ENCODE data around the gene COLGALT1. TPM values are rescaled to one million over a fixed set of nuclear protein-coding genes. Genes with fewer than 3 reads are reported as not detected.
"Not testable (repeated sequence)": the region's sequence is repeated elsewhere in the genome, so short reads cannot be mapped to it uniquely, and the experiment has no call there.

The COLGALT1 gene
- total and polyA plus RNA-seq, 5 donors from 2014 or later, result 17.1 to 40.6 (median 18.3) TPM

- peak overlapping the region in 1 of 4 donors; percentile 34 for H3K4me3 Mint-ChIP-seq
- peak overlapping the region in 1 of 3 donors; percentile 70 for H3K27ac Mint-ChIP-seq
- peaks cover 6% of the 10 kb centered on the region for H3K27me3 Mint-ChIP-seq
- no peaks in the 10 kb centered on the region for H3K9me3 ChIP-seq (ENCODE audit: control insufficient read depth in 2 of 2, low read length in 2 of 2)
- H3K27me3 ChIP-seq (ENCODE audit: control insufficient read depth, insufficient read depth, low read length), result no peaks in the 10 kb centered on the region
- no peaks in the 10 kb centered on the region for H3K36me3 Mint-ChIP-seq
- H3K9me3 Mint-ChIP-seq, result peaks cover 0 to 3% (median 0%) of the 10 kb centered on the region in 7 donors
- peaks cover 13% of the 10 kb centered on the region for H3K4me1 ChIP-seq (ENCODE audit: control insufficient read depth, insufficient read depth, low read length, poor library complexity, severe bottlenecking)
- no peak for ATAC-seq (ENCODE audit: low read depth in 2 of 2)
- no peak overlapping the region for H3K27ac ChIP-seq (ENCODE audit: insufficient read depth, low read length, poor library complexity, severe bottlenecking)
- H3K4me3 ChIP-seq (ENCODE audit: low read depth, low read length), result no peak overlapping the region
- H3K4me1 Mint-ChIP-seq, result peaks cover 5 to 18% (median 7%) of the 10 kb centered on the region in 4 donors
- no peak for DNase-seq
- no peaks in the 10 kb centered on the region for H3K36me3 ChIP-seq (ENCODE audit: control insufficient read depth, insufficient read depth, low read length)
These were observed 12.5 kb upstream of the COLGALT1 start for GRCh38 chr19:17542793-17543582.

GRCh38 chr19:17543986-17544385 lies 11.5 kb upstream of the COLGALT1 start:
- Histone ChIP-seq H3K36me3 (ENCODE audit: control insufficient read depth, insufficient read depth, low read length) (no peaks in the 10 kb centered on the region), H3K4me1 (ENCODE audit: control insufficient read depth, insufficient read depth, low read length, poor library complexity, severe bottlenecking) (peaks cover 6% of the 10 kb centered on the region), H3K9me3 (ENCODE audit: control insufficient read depth in 2 of 2, low read length in 2 of 2) (no peaks in the 10 kb centered on the region), H3K27ac (ENCODE audit: insufficient read depth, low read length, poor library complexity, severe bottlenecking) (no peak overlapping the region), H3K27me3 (ENCODE audit: control insufficient read depth, insufficient read depth, low read length) (no peaks in the 10 kb centered on the region), H3K4me3 (ENCODE audit: low read depth, low read length) (no peak overlapping the region)
- ATAC-seq (ENCODE audit: low read depth in 2 of 2) (no peak), DNase-seq (no peak)
- peaks cover 0 to 3% (median 0%) of the 10 kb centered on the region in 7 donors for H3K9me3 Mint-ChIP-seq
- H3K27me3 Mint-ChIP-seq, result peaks cover 6% of the 10 kb centered on the region
- no peak overlapping the region for H3K27ac Mint-ChIP-seq
- H3K4me3 Mint-ChIP-seq, result no peak overlapping the region
- peaks cover 2 to 8% (median 7%) of the 10 kb centered on the region in 4 donors for H3K4me1 Mint-ChIP-seq
- H3K36me3 Mint-ChIP-seq, result no peaks in the 10 kb centered on the region

GRCh38 chr19:17544418-17544817 lies 11.0 kb upstream of the COLGALT1 start:
- ATAC-seq (ENCODE audit: low read depth in 2 of 2), result no peak
- no peaks in the 10 kb centered on the region for H3K36me3 ChIP-seq (ENCODE audit: control insufficient read depth, insufficient read depth, low read length)
- no peak for DNase-seq
- H3K4me1 ChIP-seq (ENCODE audit: control insufficient read depth, insufficient read depth, low read length, poor library complexity, severe bottlenecking), result peaks cover 1% of the 10 kb centered on the region
- H3K4me3 ChIP-seq (ENCODE audit: low read depth, low read length), result no peak overlapping the region
- Mint-ChIP-seq H3K4me3 (peak overlapping the region in 1 of 4 donors; percentile 48), H3K27ac (no peak overlapping the region), H3K36me3 (no peaks in the 10 kb centered on the region), H3K27me3 (peaks cover 4% of the 10 kb centered on the region), H3K9me3 (peaks cover 0 to 3% (median 0%) of the 10 kb centered on the region in 7 donors), H3K4me1 (peaks cover 2 to 9% (median 6%) of the 10 kb centered on the region in 4 donors)
- no peaks in the 10 kb centered on the region for H3K9me3 ChIP-seq (ENCODE audit: control insufficient read depth in 2 of 2, low read length in 2 of 2)
- no peak overlapping the region for H3K27ac ChIP-seq (ENCODE audit: insufficient read depth, low read length, poor library complexity, severe bottlenecking)
- H3K27me3 ChIP-seq (ENCODE audit: control insufficient read depth, insufficient read depth, low read length), result no peaks in the 10 kb centered on the region

DNA sequence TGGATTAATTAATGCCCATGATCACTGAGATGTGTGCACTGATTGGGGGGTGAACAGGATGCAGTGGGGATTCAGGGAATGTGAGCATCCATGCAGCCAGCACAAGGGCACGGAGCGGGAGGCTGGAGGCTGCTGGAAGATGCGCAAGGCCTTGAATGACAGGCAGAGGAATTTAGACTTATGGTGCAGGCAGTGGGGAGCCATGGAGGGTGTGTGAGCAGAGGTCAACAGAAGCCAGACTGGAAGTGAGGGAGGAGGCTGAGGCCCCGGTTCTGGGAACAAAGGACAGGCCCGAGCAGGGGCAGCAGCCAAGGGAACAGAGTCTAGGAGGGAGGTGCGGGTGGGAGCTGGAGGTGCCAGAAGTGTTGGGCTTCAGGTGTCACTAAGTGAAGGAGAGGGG lies 7.3 kb upstream of the COLGALT1 start:
- Histone ChIP-seq H3K4me1 (ENCODE audit: control insufficient read depth, insufficient read depth, low read length, poor library complexity, severe bottlenecking) (no peaks in the 10 kb centered on the region), H3K27ac (ENCODE audit: insufficient read depth, low read length, poor library complexity, severe bottlenecking) (no peak overlapping the region), H3K9me3 (ENCODE audit: control insufficient read depth in 2 of 2, low read length in 2 of 2) (no peaks in the 10 kb centered on the region), H3K27me3 (ENCODE audit: control insufficient read depth, insufficient read depth, low read length) (no peaks in the 10 kb centered on the region), H3K36me3 (ENCODE audit: control insufficient read depth, insufficient read depth, low read length) (no peaks in the 10 kb centered on the region), H3K4me3 (ENCODE audit: low read depth, low read length) (no peak overlapping the region)
- H3K9me3 Mint-ChIP-seq, result peaks cover 0 to 1% (median 0%) of the 10 kb centered on the region in 7 donors
- DNase-seq (no peak), ATAC-seq (ENCODE audit: low read depth in 2 of 2) (no peak)
- H3K36me3 Mint-ChIP-seq, result no peaks in the 10 kb centered on the region
- no peaks in the 10 kb centered on the region for H3K27me3 Mint-ChIP-seq
- peaks cover 0 to 2% (median 0%) of the 10 kb centered on the region in 4 donors for H3K4me1 Mint-ChIP-seq
- H3K4me3 Mint-ChIP-seq, result no peak overlapping the region
- no peak overlapping the region for H3K27ac Mint-ChIP-seq

- Mint-ChIP-seq H3K4me3 (no peak overlapping the region), H3K27ac (no peak overlapping the region), H3K4me1 (peaks cover 0 to 2% (median 0%) of the 10 kb centered on the region in 4 donors), H3K9me3 (peaks cover 0 to 1% (median 0%) of the 10 kb centered on the region in 7 donors), H3K27me3 (no peaks in the 10 kb centered on the region), H3K36me3 (no peaks in the 10 kb centered on the region)
- Histone ChIP-seq H3K9me3 (ENCODE audit: control insufficient read depth in 2 of 2, low read length in 2 of 2) (no peaks in the 10 kb centered on the region), H3K36me3 (ENCODE audit: control insufficient read depth, insufficient read depth, low read length) (no peaks in the 10 kb centered on the region), H3K27ac (ENCODE audit: insufficient read depth, low read length, poor library complexity, severe bottlenecking) (no peak overlapping the region), H3K4me1 (ENCODE audit: control insufficient read depth, insufficient read depth, low read length, poor library complexity, severe bottlenecking) (no peaks in the 10 kb centered on the region), H3K4me3 (ENCODE audit: low read depth, low read length) (no peak overlapping the region), H3K27me3 (ENCODE audit: control insufficient read depth, insufficient read depth, low read length) (no peaks in the 10 kb centered on the region)
- no peak for ATAC-seq (ENCODE audit: low read depth in 2 of 2)
- no peak for DNase-seq
These were observed 6.2 kb upstream of the COLGALT1 start for GRCh38 chr19:17549085-17549740.

DNA sequence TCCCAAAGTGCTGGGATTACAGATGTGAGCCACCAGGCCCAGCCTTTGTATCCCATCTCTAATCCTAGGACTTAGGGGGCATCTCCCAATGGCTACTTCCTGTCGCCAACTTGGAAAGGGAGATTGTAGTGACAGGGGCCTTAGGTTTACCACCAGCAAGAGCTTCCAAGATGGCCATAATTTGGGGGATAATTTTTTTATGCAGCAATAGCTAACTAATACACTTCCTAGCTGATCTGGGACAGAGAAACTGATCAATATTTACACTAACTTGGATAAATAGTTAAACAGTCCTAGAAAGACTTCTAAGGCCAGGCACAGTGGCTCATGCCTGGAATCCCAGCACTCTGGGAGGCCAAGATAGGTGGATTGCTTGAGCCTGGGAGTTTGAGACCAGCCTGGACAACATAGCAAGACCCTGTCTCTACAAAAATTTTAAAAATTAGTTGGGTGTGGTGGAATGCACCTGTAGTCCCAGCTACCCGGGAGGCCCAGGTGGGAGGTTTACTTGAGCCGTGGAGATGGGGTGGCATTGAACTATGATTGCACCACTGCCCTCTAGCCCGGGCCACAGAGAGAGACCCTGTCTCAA lies 5.3 kb upstream of the COLGALT1 start:
- H3K4me3 ChIP-seq (ENCODE audit: low read depth, low read length), result no peak overlapping the region
- no peaks in the 10 kb centered on the region for H3K9me3 ChIP-seq (ENCODE audit: control insufficient read depth in 2 of 2, low read length in 2 of 2)
- no peak overlapping the region for H3K27ac ChIP-seq (ENCODE audit: insufficient read depth, low read length, poor library complexity, severe bottlenecking)
- Mint-ChIP-seq H3K36me3 (no peaks in the 10 kb centered on the region), H3K4me1 (peaks cover 0 to 7% (median 3%) of the 10 kb centered on the region in 4 donors), H3K4me3 (no peak overlapping the region), H3K9me3 (peaks cover 0 to under 1% (median 0%) of the 10 kb centered on the region in 7 donors), H3K27me3 (peaks cover 3% of the 10 kb centered on the region), H3K27ac (no peak overlapping the region)
- ATAC-seq (ENCODE audit: low read depth in 2 of 2) (no peak), DNase-seq (no peak)
- no peaks in the 10 kb centered on the region for H3K27me3 ChIP-seq (ENCODE audit: control insufficient read depth, insufficient read depth, low read length)
- no peaks in the 10 kb centered on the region for H3K36me3 ChIP-seq (ENCODE audit: control insufficient read depth, insufficient read depth, low read length)
- peaks cover 5% of the 10 kb centered on the region for H3K4me1 ChIP-seq (ENCODE audit: control insufficient read depth, insufficient read depth, low read length, poor library complexity, severe bottlenecking)

GRCh38 chr19:17552735-17553134 lies 2.7 kb upstream of the COLGALT1 start:
- not testable (repeated sequence) for H3K27ac ChIP-seq (ENCODE audit: insufficient read depth, low read length, poor library complexity, severe bottlenecking); H3K36me3 ChIP-seq (ENCODE audit: control insufficient read depth, insufficient read depth, low read length); H3K27me3 ChIP-seq (ENCODE audit: control insufficient read depth, insufficient read depth, low read length); H3K36me3 Mint-ChIP-seq; H3K9me3 ChIP-seq (ENCODE audit: control insufficient read depth in 2 of 2, low read length in 2 of 2); ATAC-seq (ENCODE audit: low read depth in 2 of 2); DNase-seq; H3K4me3 Mint-ChIP-seq; H3K27me3 Mint-ChIP-seq; H3K4me3 ChIP-seq (ENCODE audit: low read depth, low read length); H3K9me3 Mint-ChIP-seq; H3K27ac Mint-ChIP-seq
- peaks cover 0 to 24% (median 8%) of the 10 kb centered on the region in 4 donors for H3K4me1 Mint-ChIP-seq
- peaks cover 19% of the 10 kb centered on the region for H3K4me1 ChIP-seq (ENCODE audit: control insufficient read depth, insufficient read depth, low read length, poor library complexity, severe bottlenecking)
